NT2/D1 (cell line): ENCODE data around the gene MRPL11.

Experiments used
- DNase-seq: peaks from one replicate; pipeline ENCODE4 v3.0.0-alpha.2; 2011; ENCODE audit warnings: low read depth, low spot score
- H3K27me3 ChIP-seq: 2 replicates; pipeline ENCODE4 v1.6.0; 2011; ENCODE audit warnings: mild to moderate bottlenecking; ENCODE audit not compliant: insufficient read length, insufficient read depth
- H3K36me3 ChIP-seq: 2 replicates; pipeline ENCODE4 v1.6.1; 2011; ENCODE audit warnings: mild to moderate bottlenecking, low read length, mixed read lengths; ENCODE audit not compliant: insufficient read depth, insufficient read length
- H3K4me1 ChIP-seq: 2 replicates; pipeline ENCODE4 v1.5.1; 2011; ENCODE audit not compliant: insufficient read depth, insufficient read length
- H3K4me3 ChIP-seq: 2 replicates; pipeline ENCODE4 v1.5.1; 2011; ENCODE audit warnings: low read depth; ENCODE audit not compliant: insufficient read length
- H3K9ac ChIP-seq: 2 replicates; pipeline ENCODE4 v1.6.0; 2011; ENCODE audit warnings: low read depth; ENCODE audit not compliant: insufficient read length
- H3K9me3 ChIP-seq: 2 replicates; pipeline ENCODE4 v1.5.1; 2011; ENCODE audit warnings: mild to moderate bottlenecking, low read length; ENCODE audit not compliant: insufficient read depth
- SUZ12 ChIP-seq: IDR thresholded peaks from 2 replicates; pipeline ENCODE4 v1.6.1; 2011; ENCODE audit not compliant: insufficient read length, insufficient read depth; ENCODE audit errors: extremely low read depth
- YY1 ChIP-seq: IDR thresholded peaks from 2 replicates; pipeline ENCODE4 v1.6.1; 2011; ENCODE audit not compliant: insufficient read length, insufficient read depth
- ZNF274 ChIP-seq: IDR thresholded peaks from 2 replicates; pipeline ENCODE4 v1.6.1; 2011; ENCODE audit warnings: mild to moderate bottlenecking, low read depth, low read length

The MRPL11 gene

DNA sequence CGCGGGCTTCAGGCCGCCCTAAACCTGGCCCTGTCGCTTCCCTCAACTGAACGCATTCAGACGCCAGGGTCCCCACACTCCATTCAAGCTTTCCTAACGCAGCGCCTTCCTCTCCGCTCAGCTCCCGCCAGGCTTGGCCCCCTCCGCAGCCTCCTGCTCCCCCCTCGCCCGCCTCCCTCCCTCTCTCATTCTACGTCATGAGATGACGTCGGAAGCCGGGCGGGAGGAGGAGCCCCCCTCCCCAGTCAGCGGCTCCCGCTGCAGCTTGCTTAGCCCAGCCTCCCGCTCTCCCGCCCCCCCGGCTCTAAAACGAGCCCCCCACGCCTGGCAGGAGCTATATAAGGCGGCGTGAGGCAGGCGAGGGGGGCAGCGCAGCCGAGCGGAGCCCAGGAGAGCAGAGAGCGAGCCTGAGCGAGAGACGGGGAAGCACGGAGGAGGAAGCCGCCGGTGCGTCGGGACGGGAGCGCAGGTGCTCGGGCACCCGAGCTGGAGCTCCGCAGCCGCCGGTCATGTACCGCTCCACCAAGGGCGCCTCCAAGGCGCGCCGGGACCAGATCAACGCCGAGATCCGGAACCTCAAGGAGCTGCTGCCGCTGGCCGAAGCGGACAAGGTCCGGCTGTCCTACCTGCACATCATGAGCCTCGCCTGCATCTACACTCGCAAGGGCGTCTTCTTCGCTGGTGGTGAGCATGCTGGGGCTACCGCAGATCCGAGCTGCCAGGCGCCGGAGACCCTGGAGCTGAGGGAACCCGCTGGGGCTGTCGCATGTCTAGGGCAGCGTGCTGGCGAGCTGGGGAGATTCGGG, 17.8 kb downstream of the MRPL11 start, which contains the start of gene NPAS4:
Gene NPAS4 (plus strand): TSS at position 365 of the 806 bp plus-strand sequence. CDS start 145 bp downstream, at position 510.
- Histone ChIP-seq H3K9ac (peak within 1 kb of the TSS; percentile 6), H3K36me3 (peaks cover 35% of the 10 kb centered on the region), H3K4me3 (peak within 1 kb of the TSS; percentile 2), H3K9me3 (no peaks in the 10 kb centered on the region), H3K4me1 (peaks cover 14% of the 10 kb centered on the region), H3K27me3 (peaks cover 32% of the 10 kb centered on the region)
- TF ChIP-seq YY1 (no peak), SUZ12 (peak; percentile 93)
- DNase-seq: no peak

DNA sequence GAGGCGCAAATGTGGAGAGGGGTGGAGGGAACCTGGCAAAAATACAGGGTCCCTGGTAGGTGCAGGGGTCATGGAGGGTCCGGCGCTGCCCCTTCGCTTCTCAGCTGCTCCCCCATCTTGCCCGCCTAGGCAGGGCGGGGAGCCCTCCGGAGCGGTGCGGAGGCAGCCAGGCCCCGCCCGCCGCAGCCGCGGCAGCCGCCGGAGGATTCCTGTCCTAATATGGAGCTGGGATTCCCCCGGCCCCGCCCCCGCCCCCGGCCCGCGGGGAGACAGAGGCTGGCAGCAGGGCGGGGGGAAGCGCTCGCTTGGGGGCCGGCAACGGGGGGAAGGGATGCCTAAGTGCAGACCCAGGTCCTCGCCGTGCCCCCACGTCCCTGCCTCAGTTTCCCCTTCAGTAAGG, 18.8 kb downstream of the MRPL11 start:
- Histone ChIP-seq H3K4me1 (peaks cover 14% of the 10 kb centered on the region), H3K9me3 (no peaks in the 10 kb centered on the region), H3K4me3 (no peak overlapping the region), H3K9ac (no peak overlapping the region), H3K27me3 (peaks cover 32% of the 10 kb centered on the region), H3K36me3 (peaks cover 26% of the 10 kb centered on the region)
- TF ChIP-seq ZNF274 (no peak), SUZ12 (peak; percentile 31), YY1 (no peak)
- no peak for DNase-seq

DNA sequence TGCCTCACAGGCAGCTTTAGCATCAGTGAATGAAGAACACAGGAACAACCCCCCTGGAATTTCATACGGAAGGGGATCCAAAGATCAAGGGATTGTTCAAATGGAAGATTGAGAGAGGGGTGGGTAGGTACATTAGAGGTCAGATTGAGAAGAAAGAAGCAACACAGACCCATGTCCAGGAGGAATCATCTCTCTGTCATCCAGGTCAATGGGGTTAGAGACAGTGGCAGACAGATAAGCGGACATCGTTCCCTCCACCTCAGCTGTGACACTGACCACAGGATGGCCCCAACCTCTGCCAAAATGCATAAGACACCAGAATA, 19.7 kb downstream of the MRPL11 start:
- H3K4me1 ChIP-seq: peaks cover 14% of the 10 kb centered on the region
- TF ChIP-seq SUZ12 (no peak), ZNF274 (no peak), YY1 (no peak)
- no peak overlapping the region for H3K9ac ChIP-seq
- no peaks in the 10 kb centered on the region for H3K9me3 ChIP-seq
- peaks cover 18% of the 10 kb centered on the region for H3K36me3 ChIP-seq
- no peak for DNase-seq
- no peak overlapping the region for H3K4me3 ChIP-seq
- H3K27me3 ChIP-seq: peaks cover 32% of the 10 kb centered on the region

DNA sequence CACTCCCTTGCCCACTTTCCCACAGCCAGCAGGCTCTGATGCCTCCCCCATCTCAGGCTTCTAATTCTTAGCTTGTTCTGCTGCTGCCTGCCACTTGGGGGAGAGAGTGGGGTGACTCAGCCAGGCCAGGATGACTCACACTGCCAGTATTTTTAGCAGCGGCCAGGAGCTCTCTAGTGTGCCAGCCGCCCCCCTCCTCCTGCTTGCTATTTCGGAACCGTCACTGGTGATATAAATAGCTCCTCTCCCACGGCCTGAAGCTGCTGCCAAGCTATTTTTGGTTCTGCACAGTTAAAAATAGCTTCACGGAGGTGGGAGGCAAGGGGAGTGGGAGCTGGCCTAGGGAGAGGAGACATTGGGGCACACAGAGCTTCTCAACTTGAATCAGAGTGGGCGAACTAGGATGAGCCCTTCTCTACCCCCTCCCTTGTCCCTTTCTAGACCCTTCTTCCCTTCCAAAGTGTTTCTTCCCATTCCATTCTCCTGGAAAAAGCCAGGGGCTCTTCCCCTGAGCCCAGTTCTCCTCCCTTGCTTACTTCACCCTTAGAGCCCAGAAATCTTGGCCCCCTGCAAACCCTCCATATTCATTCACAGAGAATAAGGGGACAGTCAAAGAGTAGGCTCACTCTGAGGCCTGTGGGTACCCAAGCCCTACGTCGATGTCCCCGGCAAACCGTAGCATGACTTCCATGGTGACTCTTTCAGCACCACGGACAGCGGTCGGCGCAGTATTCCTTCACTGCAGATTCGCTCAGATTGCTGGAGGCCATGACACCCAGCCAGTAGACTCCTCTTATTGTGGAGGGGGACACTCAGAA, 20.3 kb downstream of the MRPL11 start:
- DNase-seq: peak; percentile 81
- H3K9ac ChIP-seq: no peak overlapping the region
- H3K4me1 ChIP-seq: peaks cover 20% of the 10 kb centered on the region
- H3K4me3 ChIP-seq: no peak overlapping the region
- peak; percentile 54 for TF ChIP-seq SUZ12
- TF ChIP-seq ZNF274: no peak
- no peak for TF ChIP-seq YY1
- H3K9me3 ChIP-seq: no peaks in the 10 kb centered on the region
- peaks cover 14% of the 10 kb centered on the region for H3K36me3 ChIP-seq
- H3K27me3 ChIP-seq: peaks cover 32% of the 10 kb centered on the region

DNA sequence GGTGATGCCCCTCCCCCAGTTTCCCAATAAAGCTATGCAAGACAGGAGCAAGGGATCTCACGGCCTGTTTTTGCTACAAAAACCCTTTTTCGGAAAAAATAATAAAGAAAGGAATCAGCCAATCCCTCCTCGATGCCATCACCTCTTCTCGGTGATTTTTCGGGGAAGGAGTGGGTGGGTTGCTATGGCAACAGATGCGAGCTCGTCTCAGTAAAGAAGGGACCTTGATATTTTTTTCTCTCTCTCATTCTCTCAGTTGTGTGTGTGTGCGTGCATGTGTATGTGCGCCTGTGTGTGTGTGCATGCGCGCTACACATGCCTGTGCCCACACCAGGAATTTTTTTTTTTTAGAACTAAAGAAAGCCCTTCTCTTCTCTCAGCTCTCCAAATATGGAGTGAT, 21.6 kb downstream of the MRPL11 start:
- DNase-seq: no peak
- Histone ChIP-seq H3K4me1 (peaks cover 32% of the 10 kb centered on the region), H3K9me3 (no peaks in the 10 kb centered on the region), H3K36me3 (peaks cover 11% of the 10 kb centered on the region), H3K27me3 (peaks cover 32% of the 10 kb centered on the region), H3K9ac (no peak overlapping the region), H3K4me3 (no peak overlapping the region)
- TF ChIP-seq YY1 (no peak), ZNF274 (no peak), SUZ12 (no peak)

DNA sequence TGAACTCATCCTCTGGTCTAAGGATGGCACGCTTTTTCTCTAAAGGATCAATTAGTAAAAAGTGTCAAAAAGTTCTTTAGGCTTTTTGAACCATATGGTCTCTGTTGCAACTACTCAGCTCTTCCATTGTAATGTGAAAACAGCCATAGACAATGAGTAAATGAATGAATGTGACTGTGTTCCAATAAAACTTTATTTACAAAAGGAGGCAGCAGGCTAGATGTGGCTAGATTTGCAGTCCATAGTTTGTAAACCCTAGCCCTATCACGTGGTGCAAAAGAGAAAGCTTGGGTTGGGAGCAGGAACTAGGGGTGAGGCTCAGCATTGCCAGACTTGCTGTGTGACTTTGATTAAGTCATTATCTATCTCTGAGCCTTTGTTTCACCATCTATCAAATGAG, 23.2 kb downstream of the MRPL11 start:
- Histone ChIP-seq H3K9me3 (no peaks in the 10 kb centered on the region), H3K27me3 (peaks cover 21% of the 10 kb centered on the region), H3K9ac (no peak overlapping the region), H3K4me3 (no peak overlapping the region), H3K4me1 (peaks cover 31% of the 10 kb centered on the region), H3K36me3 (peaks cover 16% of the 10 kb centered on the region)
- TF ChIP-seq YY1: no peak
- no peak for TF ChIP-seq ZNF274
- no peak for TF ChIP-seq SUZ12
- no peak for DNase-seq
